K562 treated with DMSO at 1 percent for 24 hours (cell line): Measurements from ENCODE around the gene PRR4. TPM values are rescaled to one million over a fixed set of nuclear protein-coding genes. Genes with fewer than 3 reads are reported as not detected.

Experiments used
- total RNA-seq: library from RNA; unstranded; fragments of 300-600 nt; gene quantifications from 2 replicates; pipeline ENCODE4 v1.2.3, GENCODE V29; 2022; ENCODE audit warnings: low read depth; ENCODE audit not compliant: insufficient read depth

The PRR4 gene, protein sequence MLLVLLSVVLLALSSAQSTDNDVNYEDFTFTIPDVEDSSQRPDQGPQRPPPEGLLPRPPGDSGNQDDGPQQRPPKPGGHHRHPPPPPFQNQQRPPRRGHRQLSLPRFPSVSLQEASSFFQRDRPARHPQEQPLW
- total RNA-seq, result 2.1 TPM in 1 of 2 replicates, not detected in the other

DNA sequence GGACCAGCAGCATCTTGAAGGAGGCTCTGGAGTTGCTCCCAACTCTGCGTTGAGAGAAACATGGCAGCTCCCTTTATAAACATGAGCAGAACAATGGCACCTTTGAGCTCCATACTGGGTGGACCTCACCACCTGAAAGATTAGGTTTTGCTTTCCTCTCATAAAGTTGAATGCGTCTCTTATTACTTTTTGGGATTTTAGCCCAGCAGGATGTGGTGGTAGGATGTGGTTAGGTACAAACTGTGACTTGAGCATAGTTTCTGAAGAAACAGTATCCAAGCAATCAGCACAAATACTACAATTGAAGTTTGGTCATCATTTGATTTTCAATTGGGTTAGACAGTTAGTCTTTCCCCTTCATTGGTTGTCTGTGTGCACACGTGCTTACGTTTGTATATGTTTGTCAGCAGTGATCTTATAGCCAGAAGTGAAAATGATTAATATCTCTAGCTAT, at the start of gene PRR4:
TSS of gene PRR4 (minus strand) at position 51 of the 454 bp plus-strand sequence. CDS start at position 13, 38 bp downstream.

DNA sequence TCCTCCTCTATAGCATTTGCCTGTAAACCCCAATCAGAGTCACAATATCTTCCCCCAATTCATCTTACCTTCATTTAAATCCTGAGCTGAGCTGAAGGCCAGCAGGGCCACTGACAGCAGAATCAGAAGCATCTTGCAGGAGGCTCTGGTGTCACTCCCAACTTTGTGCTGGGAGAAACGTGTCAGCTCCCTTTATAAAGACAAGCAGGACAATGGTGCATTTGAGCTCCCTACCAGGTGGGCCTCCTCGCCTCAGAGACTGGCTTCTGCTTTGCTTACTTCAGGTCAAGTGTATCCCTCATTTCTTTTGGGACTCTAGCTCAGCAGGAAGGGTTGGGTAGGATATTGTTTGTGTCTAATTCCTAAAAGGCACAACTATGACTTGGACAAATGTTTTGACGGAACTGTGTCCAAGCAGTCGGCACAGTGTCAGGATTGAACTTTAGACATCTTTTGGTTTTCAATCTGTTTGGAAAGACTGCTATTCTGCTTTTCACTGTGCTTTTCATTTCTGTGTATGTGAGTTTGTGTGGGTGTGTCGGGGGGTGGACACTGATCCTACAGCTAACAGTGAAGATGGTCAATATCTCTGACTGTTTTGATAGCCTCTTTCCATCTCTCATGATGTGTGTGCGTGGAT, 34.9 kb upstream of the PRR4 start, which contains the start of gene PRH1:
TSS of gene PRH1 (minus strand) at position 170 of the 640 bp plus-strand sequence. CDS start at position 132, 38 bp downstream.

DNA sequence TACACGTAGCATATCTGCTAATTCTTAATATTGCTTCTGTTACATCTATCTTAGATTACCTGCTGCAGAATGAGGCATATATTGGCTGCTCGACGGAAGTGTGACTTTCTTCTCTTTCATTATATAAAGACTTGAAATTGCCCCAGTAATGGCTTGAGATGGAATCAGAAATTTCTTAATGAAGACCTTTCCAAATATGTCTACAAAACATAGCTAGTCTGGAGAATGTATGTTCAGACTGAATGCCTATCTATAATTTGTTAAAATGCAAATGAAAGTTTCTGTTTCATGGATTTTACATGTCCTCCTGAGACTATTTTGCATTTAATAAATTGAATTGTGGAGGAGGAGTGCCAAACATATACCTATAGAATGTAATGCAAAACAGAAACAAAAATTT, 23.0 kb downstream of the PRR4 start, which contains the start of gene TAS2R10:
TSS of gene TAS2R10 (minus strand) at position 101 of the 400 bp plus-strand sequence. CDS start at position 12, 89 bp downstream.

DNA sequence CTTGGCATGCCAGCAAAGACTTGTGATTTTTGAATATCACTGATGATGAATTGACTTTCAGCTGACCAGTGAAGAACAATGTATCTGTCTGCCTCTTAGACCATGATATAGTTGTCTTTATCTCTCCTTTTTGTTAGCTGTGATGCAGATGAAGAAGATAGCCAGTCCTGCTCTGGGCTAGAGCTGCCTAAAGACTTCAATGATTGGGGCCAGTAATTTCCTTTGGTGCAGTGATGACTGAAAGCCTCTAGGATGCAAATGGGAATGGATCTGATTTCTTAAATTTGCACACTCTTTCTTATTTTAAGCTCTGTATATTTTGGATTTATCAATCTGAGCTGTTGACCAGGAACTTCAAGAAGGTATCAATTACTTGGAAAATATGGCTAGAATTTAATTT, 39.2 kb downstream of the PRR4 start, which contains the start of gene TAS2R9:
TSS of gene TAS2R9 (minus strand) at position 101 of the 400 bp plus-strand sequence. CDS start at position 8, 93 bp downstream.

DNA sequence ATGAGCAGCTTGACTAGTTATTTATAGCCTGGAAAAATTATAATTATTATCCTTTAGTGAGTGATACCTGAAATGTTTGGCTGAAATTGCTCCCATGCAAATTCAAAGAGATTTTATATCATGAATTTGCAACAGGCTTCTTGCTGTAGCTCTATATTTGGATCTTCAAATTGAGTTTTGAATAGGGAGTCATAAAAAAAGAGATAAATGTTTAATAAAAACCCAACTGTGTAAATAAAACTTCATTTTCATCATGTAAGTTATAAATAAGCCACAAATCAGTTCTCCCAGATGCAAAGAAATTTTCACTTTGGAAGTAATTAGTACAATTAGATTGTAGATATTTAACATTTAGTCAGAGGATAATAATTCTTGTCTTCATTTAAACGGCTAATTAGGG, 42.1 kb downstream of the PRR4 start, which contains the start of gene TAS2R8:
TSS of gene TAS2R8 (minus strand) at position 101 of the 400 bp plus-strand sequence. CDS start 306 bp downstream, outside the sequence.

DNA sequence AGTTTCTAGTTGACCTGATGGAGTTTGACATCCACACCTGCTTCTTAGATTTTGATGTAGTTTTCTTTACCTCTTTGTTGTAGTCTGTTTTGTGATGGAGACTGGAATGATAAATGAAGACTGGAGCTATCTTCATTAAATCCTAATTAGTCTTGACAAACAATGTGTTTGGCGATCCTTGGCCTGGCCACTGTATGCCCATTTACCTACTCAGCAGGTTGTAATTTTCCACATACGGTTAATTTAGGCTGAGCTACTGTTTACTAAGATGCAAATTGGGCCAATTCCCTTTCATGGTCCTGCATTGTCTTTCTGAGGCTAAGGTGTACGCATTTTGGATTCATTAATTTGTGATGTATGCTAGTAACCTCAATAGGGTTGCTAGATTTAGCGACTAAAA, 46.7 kb downstream of the PRR4 start, which contains the start of gene TAS2R7:
TSS of gene TAS2R7 (minus strand) at position 41 of the 400 bp plus-strand sequence. CDS start 57 bp downstream, outside the sequence.

Other genes starting within 250 kb of the PRR4 start
- 4.9 and 7.7 TPM in 2 replicates for gene MAGOHB, start 235.9 kb downstream of the PRR4 start, total RNA-seq
- gene STYK1, start 175.4 kb downstream of the PRR4 start, total RNA-seq, result 0.47 and 1.1 TPM in 2 replicates
- 141 and 153 TPM in 2 replicates for gene YBX3, start 126.2 kb downstream of the PRR4 start, total RNA-seq
- not detected in 2 replicates for gene TAS2R7, start 46.8 kb downstream of the PRR4 start, total RNA-seq
- gene TAS2R8, start 42.2 kb downstream of the PRR4 start, total RNA-seq, result not detected in 2 replicates
- not detected in 2 replicates for gene TAS2R9, start 39.3 kb downstream of the PRR4 start, total RNA-seq
- not detected in 2 replicates for gene TAS2R10, start 23.1 kb downstream of the PRR4 start, total RNA-seq
- gene PRH1, start 34.8 kb upstream of the PRR4 start, total RNA-seq, result not detected in 2 replicates
- not detected in 2 replicates for gene TAS2R13, start 60.1 kb upstream of the PRR4 start, total RNA-seq
- gene PRH2, start 79.8 kb upstream of the PRR4 start, total RNA-seq, result not detected in 2 replicates
- 0.17 TPM in 1 of 2 replicates, not detected in the other for gene TAS2R14, start 89.8 kb upstream of the PRR4 start, total RNA-seq
- gene TAS2R50, start 137.4 kb upstream of the PRR4 start, total RNA-seq, result not detected in 2 replicates
- not detected in 2 replicates for gene TAS2R20, start 148.8 kb upstream of the PRR4 start, total RNA-seq
- gene TAS2R19, start 173.1 kb upstream of the PRR4 start, total RNA-seq, result not detected in 2 replicates
- not detected in 2 replicates for gene TAS2R31, start 181.9 kb upstream of the PRR4 start, total RNA-seq
- gene TAS2R46, start 212.8 kb upstream of the PRR4 start, total RNA-seq, result not detected in 2 replicates
- not detected in 2 replicates for gene TAS2R43, start 242.8 kb upstream of the PRR4 start, total RNA-seq